ENCODE results near the gene RASGRF2. TPM values are rescaled to one million over a fixed set of nuclear protein-coding genes. Genes with fewer than 3 reads are reported as not detected.

The RASGRF2 gene
- total and polyA plus RNA-seq, 9 of the 15 experiments (the other 6 are each of a cell fraction or from before 2014, with no cell fraction given): 0.01 to 0.22 (median 0.08) TPM; not detected in 2

DNA sequence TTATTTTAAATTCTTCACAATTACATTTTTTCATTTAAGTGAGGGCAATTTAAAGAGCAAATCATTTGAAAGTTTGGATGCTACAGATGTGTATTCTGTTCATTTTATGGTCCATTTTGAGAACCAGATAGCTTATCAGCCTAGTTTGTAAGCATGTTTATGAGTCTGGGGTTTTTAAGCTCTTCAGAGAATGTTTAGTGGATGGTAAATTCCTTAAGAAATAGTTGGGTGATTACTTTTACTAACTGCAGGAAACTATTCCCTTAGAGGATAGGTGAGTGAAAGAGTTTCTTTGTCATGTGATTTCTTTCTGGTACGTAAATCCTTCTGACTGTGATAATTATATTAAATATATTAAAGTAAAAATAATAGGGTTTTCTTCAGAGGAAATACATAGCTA, 17.6 kb downstream of the RASGRF2 start:
- Histone ChIP-seq H3K27me3 (ENCODE audit: control insufficient read depth in 2 of 2, insufficient read depth in 2 of 2, low read length in 2 of 2) (peaks cover 14 to 39% of the 10 kb centered on the region in 2 experiments), H2AFZ (ENCODE audit: low read depth, low read length) (no peak overlapping the region), H4K20me1 (replicated peaks; ENCODE audit: control insufficient read depth, insufficient read depth, low read length) (no peaks in the 10 kb centered on the region), H3K27ac (ENCODE audit: extremely low read depth, low read depth, low read length) (no peak overlapping the region), H3K9ac (ENCODE audit: insufficient read depth in 1 of 2, low read depth in 2 of 2, low read length in 2 of 2) (no peak overlapping the region), H3K9me1 (ENCODE audit: control insufficient read depth, insufficient read depth, low read length) (no peaks in the 10 kb centered on the region), H3K36me3 (ENCODE audit: control insufficient read depth, insufficient read depth, low read length) (no peaks in the 10 kb centered on the region), H3K4me2 (ENCODE audit: insufficient read depth, low read length) (no peak overlapping the region), H3K4me1 (replicated peaks in 1 of 2; ENCODE audit: control insufficient read depth in 2 of 2, insufficient read depth in 2 of 2, low read length in 2 of 2) (no peaks in the 10 kb centered on the region), H3K4me3 (no peak overlapping the region), H3K9me3 (replicated peaks; ENCODE audit: control insufficient read depth, insufficient read depth, low read depth, low read length) (no peaks in the 10 kb centered on the region), H3K79me2 (ENCODE audit: control insufficient read depth, insufficient read depth, low read length) (no peaks in the 10 kb centered on the region)
- in situ Hi-C loops (cut with MboI): no loop called here
- ATAC-seq: no peak
- no peak for DNase-seq (ENCODE audit: extremely low read depth in 1 of 4, low spot score in 3 of 4)
- CTCF ChIA-PET (ENCODE audit: low intra/inter-chr PET ratio): no interaction called here
- no TSS peak for BruUV-seq (replicated peaks)
- no peak for FAIRE-seq
- no peak for TF ChIP-seq ZNF830 (CRISPR knock-in tag; IDR thresholded peaks at IDR 0.05)
- TF ChIP-seq ZNF77 (CRISPR knock-in tag; IDR thresholded peaks at IDR 0.05): no peak
- no peak for TF ChIP-seq HDAC6 (IDR thresholded peaks at IDR 0.05; ENCODE audit: low read depth, low read length)
- no peak for TF ChIP-seq SRSF1 (IDR thresholded peaks at IDR 0.05; ENCODE audit: low read depth, low read length)
- no peak for TF ChIP-seq SIN3A (IDR thresholded peaks at IDR 0.05; ENCODE audit: borderline replicate concordance in 2 of 2, control insufficient read depth in 1 of 2, low read depth in 2 of 2, low read length in 2 of 2)
- no peak for TF ChIP-seq RNF2 (IDR thresholded peaks at IDR 0.05)
- no peak for TF ChIP-seq BCOR (IDR thresholded peaks at IDR 0.05)
- TF ChIP-seq ZNF263 (CRISPR knock-in tag; IDR thresholded peaks at IDR 0.05; ENCODE audit: borderline replicate concordance): no peak
- no peak for TF ChIP-seq GABPB1 (CRISPR knock-in tag; IDR thresholded peaks at IDR 0.05)
- TF ChIP-seq ZC3H8 (IDR thresholded peaks at IDR 0.05): no peak
- TF ChIP-seq HDAC2 (IDR thresholded peaks at IDR 0.05): no peak
- TF ChIP-seq, protein P1, sequence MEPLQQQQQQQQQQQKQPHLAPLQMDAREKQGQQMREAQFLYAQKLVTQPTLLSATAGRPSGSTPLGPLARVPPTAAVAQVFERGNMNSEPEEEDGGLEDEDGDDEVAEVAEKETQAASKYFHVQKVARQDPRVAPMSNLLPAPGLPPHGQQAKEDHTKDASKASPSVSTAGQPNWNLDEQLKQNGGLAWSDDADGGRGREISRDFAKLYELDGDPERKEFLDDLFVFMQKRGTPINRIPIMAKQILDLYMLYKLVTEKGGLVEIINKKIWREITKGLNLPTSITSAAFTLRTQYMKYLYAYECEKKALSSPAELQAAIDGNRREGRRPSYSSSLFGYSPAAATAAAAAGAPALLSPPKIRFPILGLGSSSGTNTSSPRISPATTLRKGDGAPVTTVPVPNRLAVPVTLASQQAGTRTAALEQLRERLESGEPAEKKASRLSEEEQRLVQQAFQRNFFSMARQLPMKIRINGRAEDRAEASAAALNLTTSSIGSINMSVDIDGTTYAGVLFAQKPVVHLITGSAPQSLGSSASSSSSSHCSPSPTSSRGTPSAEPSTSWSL (CRISPR knock-in tag; IDR thresholded peaks at IDR 0.05; ENCODE audit: borderline replicate concordance): no peak
- TF ChIP-seq ZNF778 (CRISPR knock-in tag; IDR thresholded peaks at IDR 0.05): no peak
- no peak for TF ChIP-seq E2F6 (IDR thresholded peaks at IDR 0.05; ENCODE audit: borderline replicate concordance in 1 of 2, extremely low read depth in 1 of 2, insufficient read depth in 1 of 2, insufficient read length in 1 of 2, low read depth in 1 of 2, low read length in 1 of 2, poor library complexity in 1 of 2, severe bottlenecking in 1 of 2)
- no peak for TF ChIP-seq ZNF696 (CRISPR knock-in tag; conservative IDR thresholded peaks at IDR 0.05)
- TF ChIP-seq HBP1 (CRISPR knock-in tag; IDR thresholded peaks at IDR 0.05): no peak
- 0% methylated on average over 1 of the region's 1 CpG for WGBS (ENCODE audit: insufficient coverage, low coverage, missing lambda C conversion rate)
- POLR2A ChIA-PET: no interaction called here
- intact Hi-C loops (cut with micrococcal nuclease): no loop called here

Data from K562 (cell line).